HG02798 (cell line): Measurements from ENCODE around the gene POGZ.
"Not testable (repeated sequence)": the region's sequence is repeated elsewhere in the genome, so short reads cannot be mapped to it uniquely, and the experiment has no call there.

Experiments
- ATAC-seq: cut with Tn5 transposase; IDR thresholded peaks from one replicate; pipeline ENCODE4 v1.9.1; 2021; ENCODE audit warnings: mild to moderate bottlenecking; ENCODE audit not compliant: unreplicated experiment, poor library complexity

POGZ gene

DNA sequence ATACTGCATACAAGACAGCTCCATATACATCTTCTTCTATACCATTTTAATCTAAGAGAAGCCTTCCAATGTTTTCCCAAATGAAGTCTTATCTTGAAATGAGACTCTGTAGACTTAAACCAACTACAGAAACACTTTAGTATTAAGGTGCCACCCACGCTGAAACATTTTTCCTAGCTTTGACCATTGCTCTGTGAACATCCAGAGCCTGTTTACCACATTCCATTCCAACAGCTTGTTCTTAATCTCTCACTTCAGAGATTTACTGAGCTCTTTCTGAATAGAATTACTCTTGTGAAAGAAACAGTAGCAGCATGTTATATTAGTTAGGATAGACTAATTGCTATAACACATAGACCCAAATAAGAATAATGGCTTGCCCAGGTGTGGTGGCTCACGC is 19.6 kb upstream of the POGZ start:
- no peak for ATAC-seq

GRCh38 chr1:151478140-151478812 is 19.0 kb upstream of the POGZ start:
- no peak for ATAC-seq

GRCh38 chr1:151477066-151477465 is 17.8 kb upstream of the POGZ start:
- no peak for ATAC-seq

DNA sequence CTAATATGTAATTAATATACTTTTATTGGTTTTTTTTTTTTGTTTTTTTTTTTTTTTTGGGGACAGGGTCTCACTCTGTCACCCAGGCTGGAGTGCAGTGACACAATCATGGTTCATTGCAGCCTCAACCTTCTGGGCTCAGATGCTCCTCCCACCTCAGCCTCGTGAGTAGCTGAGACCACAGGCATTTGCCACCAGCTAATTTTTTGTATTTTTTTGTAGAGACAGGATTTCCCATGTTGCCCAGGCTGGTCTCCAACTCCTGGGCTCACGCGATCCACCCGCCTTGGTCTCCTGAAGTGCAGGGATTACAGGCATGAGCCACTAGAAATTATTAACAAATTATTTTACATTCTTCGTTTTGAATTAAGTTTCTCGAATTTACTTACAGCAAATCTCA is 16.8 kb upstream of the POGZ start:
- ATAC-seq, result no peak

DNA sequence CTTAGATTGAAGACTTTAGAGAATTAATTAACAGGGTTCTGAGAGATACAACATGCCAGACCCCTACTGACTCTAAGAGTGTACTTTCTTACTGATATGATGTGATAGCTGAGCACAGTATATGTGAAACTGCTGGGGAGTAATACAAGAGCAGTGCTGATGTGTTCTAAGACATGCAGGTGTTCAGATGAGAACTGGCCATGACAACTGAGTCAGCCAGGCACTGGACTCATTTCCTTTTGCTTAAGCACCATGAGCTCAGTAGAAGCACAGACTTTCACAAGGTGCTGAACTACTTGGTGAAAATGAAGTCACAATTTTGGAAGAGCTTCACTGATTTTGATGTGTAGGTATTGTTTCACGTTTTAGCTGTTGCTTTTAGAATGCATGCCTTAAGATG is 15.9 kb upstream of the POGZ start:
- peak; percentile 78 for ATAC-seq

DNA sequence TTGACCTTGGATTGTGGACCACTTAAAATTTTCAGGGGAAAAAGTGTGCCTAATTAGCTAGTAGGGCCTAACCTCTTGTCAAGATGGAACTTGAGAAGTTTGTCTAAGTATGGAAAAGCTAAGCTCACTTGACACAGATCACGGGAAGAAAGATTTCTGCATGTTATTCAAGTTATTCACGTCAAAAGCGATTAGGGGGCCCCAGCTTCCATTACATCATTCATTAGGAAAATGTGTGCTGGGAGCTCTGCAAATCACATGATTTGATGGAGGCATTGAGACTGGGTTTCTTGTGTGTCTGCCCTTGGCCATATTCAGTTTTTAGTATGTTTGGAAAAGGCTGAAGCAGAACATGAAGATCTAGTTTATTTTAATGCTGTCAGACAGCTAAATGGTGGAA is 15.5 kb upstream of the POGZ start:
- no peak for ATAC-seq

- no peak for ATAC-seq
These were observed 13.8 kb upstream of the POGZ start for GRCh38 chr1:151472856-151473731.

DNA sequence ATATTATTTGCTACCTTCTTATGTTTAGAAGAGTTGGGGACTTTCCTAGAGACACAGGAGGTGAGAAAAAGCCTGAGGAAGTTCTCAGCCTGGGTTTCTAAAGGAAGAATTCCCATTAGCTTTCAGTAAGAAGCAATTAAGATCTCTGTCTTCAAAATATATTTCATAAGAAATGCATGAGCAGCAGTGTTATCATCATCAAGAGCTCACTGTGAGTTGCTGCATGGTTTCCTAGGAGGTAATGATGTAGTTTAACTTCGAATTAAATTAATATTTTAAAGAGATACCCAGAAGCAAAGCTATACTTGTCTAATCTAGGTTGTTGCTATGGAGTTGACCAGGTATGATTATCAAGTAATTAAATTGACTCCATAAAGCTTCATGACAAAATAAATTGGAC is 5.7 kb upstream of the POGZ start:
- ATAC-seq, result no peak

DNA sequence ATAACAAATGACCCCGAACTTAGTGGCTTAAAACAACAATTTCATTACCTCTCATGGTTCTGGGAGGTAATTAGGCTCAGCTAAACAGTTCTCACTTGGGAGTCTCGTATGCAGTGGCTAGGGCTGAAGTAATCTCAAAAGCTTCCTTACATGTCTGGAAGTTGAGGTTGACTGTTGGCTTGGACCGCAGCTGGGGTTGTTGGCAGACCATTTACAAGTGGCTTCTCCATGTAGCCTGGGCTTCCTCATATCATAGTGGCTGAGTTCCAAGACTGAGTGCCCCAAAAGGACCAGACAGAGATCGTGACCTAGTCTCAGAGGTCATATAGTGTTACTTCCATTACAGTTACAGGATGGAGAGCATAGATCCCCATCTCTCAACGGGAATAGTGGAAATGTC is 2.4 kb upstream of the POGZ start:
- no peak for ATAC-seq

DNA sequence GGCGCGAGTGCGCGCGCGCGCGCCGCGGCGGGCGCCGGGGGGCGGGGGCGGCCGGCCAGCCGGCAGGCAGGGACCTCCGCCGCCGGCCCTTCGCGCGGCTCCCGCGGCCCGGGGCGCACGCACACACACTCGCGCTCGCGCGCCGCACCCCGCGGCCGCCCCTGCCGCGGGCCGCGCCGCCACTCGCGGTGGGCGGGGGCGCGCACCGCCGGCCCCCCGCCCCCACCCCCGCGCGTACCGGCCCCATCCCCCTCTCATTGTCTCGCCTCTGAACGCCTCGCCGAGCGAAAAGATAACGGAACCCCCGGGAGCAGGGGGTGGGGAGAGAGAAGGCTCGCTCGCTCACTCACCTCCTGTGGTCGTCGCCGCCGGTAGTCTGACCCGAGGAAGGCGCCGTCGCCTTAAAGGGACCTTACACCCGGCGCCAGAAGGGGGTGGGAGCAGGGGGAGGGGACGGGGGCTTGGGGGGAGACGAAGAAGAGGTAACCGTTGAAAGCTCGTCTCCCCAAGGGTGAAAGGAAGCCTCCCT is 428 bp downstream of the POGZ start:
- peak; percentile 23 for ATAC-seq

DNA sequence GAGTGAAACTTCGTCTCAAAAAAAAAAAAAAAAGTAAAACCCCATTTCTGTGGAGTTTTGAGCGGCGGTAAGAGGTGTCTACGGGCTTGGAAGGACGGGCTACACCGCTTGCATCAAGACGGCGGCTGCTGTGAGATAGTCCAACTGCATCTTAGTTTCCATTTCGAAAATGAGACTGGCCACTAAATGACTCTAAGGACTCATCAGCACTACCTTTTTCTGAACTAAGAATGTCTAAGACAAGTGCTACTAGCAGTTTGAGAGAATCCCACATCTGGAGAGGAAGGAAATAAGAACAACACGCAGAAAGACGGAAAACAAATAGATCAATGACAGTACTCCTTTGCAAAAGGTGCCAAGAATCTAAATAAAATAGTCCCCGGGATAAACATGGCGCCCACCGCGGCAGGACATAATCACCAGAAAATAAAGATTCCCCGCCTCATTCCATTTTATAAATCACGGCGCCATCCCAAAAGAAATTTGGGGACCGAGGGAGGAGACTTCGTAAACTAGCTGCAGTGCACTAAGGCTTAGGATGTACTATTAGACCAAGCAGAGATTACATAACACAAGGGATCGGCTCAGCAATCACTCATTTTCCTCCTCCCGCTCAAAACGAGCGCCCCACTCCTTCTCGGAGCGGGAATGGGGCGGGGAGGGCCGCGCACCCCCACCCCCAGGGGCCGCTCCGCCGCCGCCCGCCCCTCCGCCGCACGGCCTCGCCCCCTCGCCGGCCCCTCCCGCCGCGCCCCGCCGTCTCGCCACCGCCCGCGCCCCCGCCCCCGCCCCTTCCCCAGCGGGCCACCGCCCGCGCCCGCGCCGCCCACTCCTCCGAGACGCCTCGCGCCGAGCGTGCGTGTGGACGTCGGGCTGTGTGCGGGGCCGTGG is 1.1 kb downstream of the POGZ start:
- ATAC-seq, result peak; percentile 57

- no peak for ATAC-seq
These were observed 3.3 kb downstream of the POGZ start for GRCh38 chr1:151455966-151456365.

DNA sequence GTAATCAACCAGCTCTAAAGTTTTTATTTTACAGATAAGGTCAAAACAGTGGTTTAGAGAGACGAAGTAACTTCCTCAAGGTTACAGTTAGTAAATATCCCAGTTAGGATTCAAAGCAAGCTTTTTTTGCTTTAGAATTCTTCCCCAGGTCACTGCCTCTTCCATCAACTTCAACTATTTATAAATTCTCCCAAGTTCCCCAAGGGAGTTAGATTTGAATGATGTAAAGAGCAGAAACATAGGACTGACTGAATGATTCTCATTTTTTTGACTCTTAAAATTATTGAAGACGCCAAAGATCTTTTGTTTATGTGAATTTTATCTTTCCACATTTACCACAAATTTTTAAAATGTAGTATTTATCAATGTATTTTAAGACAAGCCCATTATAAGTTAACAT is 4.1 kb downstream of the POGZ start:
- ATAC-seq, result no peak

DNA sequence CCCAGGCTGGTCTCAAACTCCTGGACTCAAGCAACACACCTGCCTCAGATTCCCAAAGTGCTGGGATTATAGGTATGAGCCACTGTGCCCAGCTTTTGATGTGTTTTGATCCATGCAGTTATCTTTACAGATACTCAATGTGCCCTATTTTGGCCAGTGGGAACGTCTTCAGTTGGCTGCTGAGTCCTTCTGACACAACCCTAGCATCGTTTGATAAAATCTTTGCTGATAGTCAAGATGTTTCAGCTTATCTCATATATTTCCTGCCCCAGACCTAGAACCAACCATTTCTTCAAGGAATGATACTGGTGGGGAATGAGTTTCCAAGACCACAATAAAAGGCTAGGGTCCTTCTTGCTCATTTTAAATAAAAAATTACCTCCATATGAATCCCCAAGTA is 11.6 kb downstream of the POGZ start:
- no peak for ATAC-seq

- no peak for ATAC-seq
These were observed 14.5 kb downstream of the POGZ start for GRCh38 chr1:151444783-151445177.

GRCh38 chr1:151443846-151444782 is 15.2 kb downstream of the POGZ start:
- peak; percentile 71 for ATAC-seq

- ATAC-seq, result not testable (repeated sequence)
These were observed 21.9 kb downstream of the POGZ start for GRCh38 chr1:151437396-151437795.

- no peak for ATAC-seq
These were observed 22.3 kb downstream of the POGZ start for GRCh38 chr1:151436985-151437384.

DNA sequence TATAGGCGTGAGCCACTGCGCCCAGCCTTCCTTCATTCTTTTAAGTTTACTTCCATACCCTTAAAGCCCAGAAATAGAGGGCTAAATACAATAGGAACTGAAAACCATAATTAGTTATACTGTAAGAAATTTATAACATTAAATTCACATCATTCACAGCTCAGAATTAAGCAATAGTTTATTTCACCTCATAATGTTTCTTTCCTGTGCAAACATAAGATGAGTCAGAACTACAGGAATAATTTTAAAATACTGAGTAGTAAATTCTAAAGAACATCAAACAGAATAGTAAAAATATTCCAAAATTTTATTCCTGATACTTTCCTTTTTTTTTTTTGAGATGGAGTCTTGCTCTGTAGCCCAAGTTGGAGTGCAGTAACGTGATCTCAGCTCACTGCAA is 24.1 kb downstream of the POGZ start:
- no peak for ATAC-seq

- not testable (repeated sequence) for ATAC-seq
These were observed 25.5 kb downstream of the POGZ start for GRCh38 chr1:151433827-151434226.
